T-cell (primary cell): ENCODE measurements around the gene USO1. TPM values are rescaled to one million over a fixed set of nuclear protein-coding genes. Genes with fewer than 3 reads are reported as not detected.
"Not testable (repeated sequence)": the region's sequence is repeated elsewhere in the genome, so short reads cannot be mapped to it uniquely, and the experiment has no call there.

ENCODE experiments used
- ATAC-seq, 4 experiments: fragments of 200-7000 bp in 3 of 4; fragments of 150-1000 bp in 1 of 4; cut with Tn5 transposase; replicated peaks in 1 of 4; 1 replicate in 3 of 4; 2 replicates in 1 of 4; pipeline ENCODE4 v1.10.0; 2021; ENCODE audit warnings: moderate library complexity in 3 of 4, mild to moderate bottlenecking in 2 of 4, moderate number of reproducible peaks in 1 of 4
- CTCF ChIA-PET, 2 donors: fragments of 300-600 bp; sonication (Branson Sonifier 250); formaldehyde crosslinking; loops; one replicate each; lab custom pipeline; 2022; ENCODE audit warnings: antibody characterized with exemption in 2 of 2; lab: Charles Lee
- POLR2A ChIA-PET, 2 donors: fragments of 300-600 bp; sonication (Branson Sonifier 250); formaldehyde crosslinking; loops; one replicate each; lab custom pipeline; 2022; ENCODE audit warnings: antibody characterized with exemption in 2 of 2; lab: Charles Lee
- DNase-seq, 35 experiments: peaks; one replicate each; pipeline versions ENCODE4 v3.0.0 to v3.0.0-alpha.2; 2013 to 2023
- H3K27ac ChIP-seq: one replicate; pipeline ENCODE4 v1.5.1; 2013; ENCODE audit warnings: low read length
- H3K27me3 ChIP-seq, 2 experiments: replicated peaks in 1 of 2; 1 replicate in 1 of 2; 2 replicates in 1 of 2; pipeline versions ENCODE4 v1.6.1 to v1.7.0; 2013; ENCODE audit warnings: low read length in 1 of 2, mixed read lengths in 1 of 2; ENCODE audit not compliant: control insufficient read depth in 2 of 2, insufficient read depth in 2 of 2; ENCODE audit errors: extremely low read depth in 1 of 2
- H3K36me3 ChIP-seq, 2 donors: 1 replicate in 1 of 2; 2 replicates in 1 of 2; pipeline versions ENCODE4 v1.6.1 to v1.7.0; 2013; ENCODE audit warnings: low read length in 1 of 2; ENCODE audit not compliant: control insufficient read depth in 2 of 2, insufficient read depth in 1 of 2; ENCODE audit errors: extremely low read depth in 1 of 2
- H3K4me1 ChIP-seq, 2 experiments: 1 replicate in 1 of 2; 2 replicates in 1 of 2; pipeline versions ENCODE4 v1.6.1 to v1.7.0; 2013; ENCODE audit warnings: low read length in 2 of 2, mixed read lengths in 1 of 2; ENCODE audit not compliant: insufficient read depth in 2 of 2, control insufficient read depth in 1 of 2; ENCODE audit errors: extremely low read depth in 1 of 2
- H3K4me3 ChIP-seq, 2 donors: 1 replicate in 1 of 2; 2 replicates in 1 of 2; pipeline versions ENCODE4 v1.5.1 to v1.7.0; 2013; ENCODE audit warnings: mild to moderate bottlenecking in 2 of 2, low read length in 1 of 2, moderate library complexity in 1 of 2; ENCODE audit not compliant: control insufficient read depth in 1 of 2; ENCODE audit errors: extremely low read depth in 1 of 2
- H3K9me3 ChIP-seq: 2 replicates; pipeline ENCODE4 v1.7.0; 2013
- H3K27ac Mint-ChIP-seq, 2 donors: one replicate each; pipeline ENCODE4 v1.8.0; 2020 to 2021; ENCODE audit warnings: mild to moderate bottlenecking in 2 of 2, mixed read lengths in 2 of 2
- H3K27me3 Mint-ChIP-seq, 2 donors: one replicate each; pipeline ENCODE4 v1.8.0; 2021 to 2022; ENCODE audit warnings: mixed read lengths in 2 of 2
- H3K36me3 Mint-ChIP-seq: one replicate; pipeline ENCODE4 v1.8.0; 2021; ENCODE audit warnings: mixed read lengths
- H3K4me1 Mint-ChIP-seq, 3 donors: one replicate each; pipeline ENCODE4 v1.8.0; 2020 to 2022; ENCODE audit warnings: mixed read lengths in 3 of 3, mild to moderate bottlenecking in 1 of 3
- H3K4me3 Mint-ChIP-seq, 3 donors: one replicate each; pipeline ENCODE4 v1.8.0; 2020 to 2022; ENCODE audit warnings: mild to moderate bottlenecking in 3 of 3, mixed read lengths in 3 of 3, moderate library complexity in 3 of 3
- H3K9me3 Mint-ChIP-seq, 3 donors: one replicate each; pipeline ENCODE4 v1.8.0; 2020 to 2022; ENCODE audit warnings: mixed read lengths in 3 of 3
- WGBS: methylation state at CpG from one replicate; pipeline ENCODE4 v1.1.5; 2013; ENCODE audit warnings: missing lambda C conversion rate; ENCODE audit not compliant: insufficient coverage; 5-methylcytosine and 5-hydroxymethylcytosine counted together
- total RNA-seq, 35 experiments: library from RNA in 6 of 35; stranded (reverse) in 6 of 35; fragments of 120-200 nt in 1 of 35; gene quantifications; one replicate each; pipeline versions ENCODE4 v1.2.1 to v1.2.4 and lab custom pipeline; 2013 to 2026

USO1 gene
- total RNA-seq, 5 donors from 2014 or later (not counting 1 experiment from before 2014, with no cell fraction given), result 24.9 to 40.5 (median 34.6) TPM

- H3K27me3 Mint-ChIP-seq, H3K27ac ChIP-seq, DNase-seq, H3K9me3 ChIP-seq, H3K27me3 ChIP-seq, H3K9me3 Mint-ChIP-seq, ATAC-seq, H3K4me1 ChIP-seq, H3K4me3 ChIP-seq, H3K27ac Mint-ChIP-seq, H3K36me3 ChIP-seq, H3K4me3 Mint-ChIP-seq, POLR2A ChIA-PET, H3K4me1 Mint-ChIP-seq: not testable (repeated sequence)
- H3K36me3 Mint-ChIP-seq, result peaks cover 13% of the 10 kb centered on the region
- WGBS, result no CpG with 5 or more reads among the region's 3 CpGs
- CTCF ChIA-PET, result interaction anchor here in 1 of 2 donors (1.5 kb wide), 1 partner anchor 8 kb away, joined by 5 read pairs; the partner anchor contains the start of gene USO1
Observed at GRCh38 chr4:75716054-75716453, 8.3 kb upstream of the USO1 start.

- Histone ChIP-seq H3K9me3 (no peaks in the 10 kb centered on the region), H3K27me3 (no peaks in the 10 kb centered on the region), H3K4me3 (no peak overlapping the region), H3K36me3 (peaks cover 2 to 4% of the 10 kb centered on the region in 2 donors), H3K4me1 (no peaks in the 10 kb centered on the region), H3K27ac (no peak overlapping the region)
- Mint-ChIP-seq H3K27ac (no peak overlapping the region), H3K9me3 (no peaks in the 10 kb centered on the region), H3K27me3 (no peaks in the 10 kb centered on the region), H3K4me3 (no peak overlapping the region), H3K4me1 (peaks cover 8 to 10% (median 9%) of the 10 kb centered on the region in 3 donors), H3K36me3 (peaks cover 13% of the 10 kb centered on the region)
- ATAC-seq (no peak), DNase-seq (no peak)
- ChIA-PET CTCF (no interaction called here), POLR2A (no interaction called here)
- no CpG with 5 or more reads among the region's 1 CpG for WGBS
Observed at GRCh38 chr4:75717408-75717807, 7.0 kb upstream of the USO1 start.

GRCh38 chr4:75718529-75718928, 5.8 kb upstream of the USO1 start:
- Histone ChIP-seq H3K4me1 (peaks cover 7% of the 10 kb centered on the region in 2 experiments), H3K36me3 (peaks cover 2 to 4% of the 10 kb centered on the region in 2 donors), H3K4me3 (no peak overlapping the region), H3K27ac (no peak overlapping the region), H3K9me3 (no peaks in the 10 kb centered on the region), H3K27me3 (no peaks in the 10 kb centered on the region)
- Mint-ChIP-seq H3K27me3 (no peaks in the 10 kb centered on the region), H3K4me1 (peaks cover 18 to 20% (median 19%) of the 10 kb centered on the region in 3 donors), H3K36me3 (peaks cover 13% of the 10 kb centered on the region), H3K27ac (no peak overlapping the region), H3K9me3 (no peaks in the 10 kb centered on the region), H3K4me3 (no peak overlapping the region)
- ChIA-PET POLR2A (no interaction called here), CTCF (no interaction called here)
- DNase-seq (no peak), ATAC-seq (no peak)
- WGBS, result 100% methylated on average over 1 of the region's 2 CpGs

- Mint-ChIP-seq H3K27me3 (no peaks in the 10 kb centered on the region), H3K36me3 (peaks cover 7% of the 10 kb centered on the region), H3K27ac (peak overlapping the region in 1 of 2 donors; percentile 46), H3K9me3 (no peaks in the 10 kb centered on the region), H3K4me3 (no peak overlapping the region), H3K4me1 (peaks cover 49 to 50% (median 50%) of the 10 kb centered on the region in 3 donors)
- Histone ChIP-seq H3K36me3 (peaks cover 2 to 4% of the 10 kb centered on the region in 2 donors), H3K27me3 (no peaks in the 10 kb centered on the region), H3K27ac (peak overlapping the region; percentile 94), H3K4me1 (peaks cover 14 to 23% of the 10 kb centered on the region in 2 experiments), H3K9me3 (no peaks in the 10 kb centered on the region), H3K4me3 (no peak overlapping the region)
- WGBS, result 80% methylated on average over 3 of the region's 3 CpGs
- CTCF ChIA-PET, result interaction anchor here (0.5 to 3.9 kb wide), 14 partner anchors 9 to 92 kb away, joined by 3 to 26 read pairs (median 6); partner anchors contain the start of gene CDKL2 (in 1 of the 2)
- POLR2A ChIA-PET, result interaction anchor here in 1 of 2 donors (0.5 to 2.5 kb wide), 4 partner anchors 50 to 209 kb away, joined by 3 to 25 read pairs (median 14); partner anchors contain the start of genes G3BP2, RCHY1 and THAP6
- ATAC-seq, result no peak
- no peak for DNase-seq
Observed at GRCh38 chr4:75722417-75722816, 2.0 kb upstream of the USO1 start.

GRCh38 chr4:75723163-75724065, 963 bp upstream of the USO1 start:
- ChIA-PET POLR2A (interaction anchor here (0.6 to 2.5 kb wide), 25 partner anchors 14 to 493 kb away, joined by 3 to 25 read pairs (median 4); partner anchors contain the start of genes CDKL2 (in 2 of the 2), G3BP2 (in 1 of the 2), RCHY1 (in 1 of the 2) and THAP6 (in 1 of the 2)), CTCF (interaction anchor here (0.5 to 3.9 kb wide), 40 partner anchors 8 to 850 kb away, joined by 3 to 26 read pairs (median 4); partner anchors contain the start of genes CDKL2 (in 2 of the 2), G3BP2 (in 2 of the 2), NUP54 (in 1 of the 2) and RCHY1 (in 1 of the 2))
- Histone ChIP-seq H3K27me3 (no peaks in the 10 kb centered on the region), H3K4me1 (peaks cover 14 to 23% of the 10 kb centered on the region in 2 experiments), H3K27ac (peak overlapping the region; percentile 94), H3K9me3 (no peaks in the 10 kb centered on the region), H3K4me3 (peak overlapping the region; percentile 99 to 100), H3K36me3 (peaks cover 2 to 3% of the 10 kb centered on the region in 2 donors)
- peaks cover 58 to 59% (median 59%) of the 10 kb centered on the region in 3 donors for H3K4me1 Mint-ChIP-seq
- peaks cover 4% of the 10 kb centered on the region for H3K36me3 Mint-ChIP-seq
- ATAC-seq (no peak), DNase-seq (no peak)
- WGBS, result 11% methylated on average over 4 of the region's 6 CpGs
- H3K9me3 Mint-ChIP-seq, result no peaks in the 10 kb centered on the region
- peak overlapping the region; percentile 95 to 99 for H3K27ac Mint-ChIP-seq
- H3K27me3 Mint-ChIP-seq, result no peaks in the 10 kb centered on the region
- peak overlapping the region; percentile 99 to 100 (median 99) for H3K4me3 Mint-ChIP-seq
